Esophagus muscularis mucosa (tissue), 4 donors: ENCODE data around the gene MAPK8IP2.

Experiments used
- EP300 ChIP-seq: sonication (generic); formaldehyde crosslinking; IDR thresholded peaks from one replicate; pipeline ENCODE4 v1.6.1; 2017; ENCODE audit warnings: antibody characterized with exemption
- POLR2A ChIP-seq: fragments of 450-650 bp; IDR thresholded peaks from one replicate; pipeline ENCODE4 v1.6.1; 2017; ENCODE audit warnings: antibody characterized with exemption, moderate library complexity, mild to moderate bottlenecking, low read depth
- TF ChIP-seq, protein P1 (sequence below), 3 experiments: fragments of 200-600 bp in 2 of 3; fragments of 450-650 bp in 1 of 3; sonication (generic) in 2 of 3; IDR thresholded peaks; one replicate each; pipeline ENCODE4 v1.5.1; 2017 to 2019; ENCODE audit warnings: antibody characterized with exemption in 3 of 3, mild to moderate bottlenecking in 2 of 3, moderate library complexity in 1 of 3

DNA sequence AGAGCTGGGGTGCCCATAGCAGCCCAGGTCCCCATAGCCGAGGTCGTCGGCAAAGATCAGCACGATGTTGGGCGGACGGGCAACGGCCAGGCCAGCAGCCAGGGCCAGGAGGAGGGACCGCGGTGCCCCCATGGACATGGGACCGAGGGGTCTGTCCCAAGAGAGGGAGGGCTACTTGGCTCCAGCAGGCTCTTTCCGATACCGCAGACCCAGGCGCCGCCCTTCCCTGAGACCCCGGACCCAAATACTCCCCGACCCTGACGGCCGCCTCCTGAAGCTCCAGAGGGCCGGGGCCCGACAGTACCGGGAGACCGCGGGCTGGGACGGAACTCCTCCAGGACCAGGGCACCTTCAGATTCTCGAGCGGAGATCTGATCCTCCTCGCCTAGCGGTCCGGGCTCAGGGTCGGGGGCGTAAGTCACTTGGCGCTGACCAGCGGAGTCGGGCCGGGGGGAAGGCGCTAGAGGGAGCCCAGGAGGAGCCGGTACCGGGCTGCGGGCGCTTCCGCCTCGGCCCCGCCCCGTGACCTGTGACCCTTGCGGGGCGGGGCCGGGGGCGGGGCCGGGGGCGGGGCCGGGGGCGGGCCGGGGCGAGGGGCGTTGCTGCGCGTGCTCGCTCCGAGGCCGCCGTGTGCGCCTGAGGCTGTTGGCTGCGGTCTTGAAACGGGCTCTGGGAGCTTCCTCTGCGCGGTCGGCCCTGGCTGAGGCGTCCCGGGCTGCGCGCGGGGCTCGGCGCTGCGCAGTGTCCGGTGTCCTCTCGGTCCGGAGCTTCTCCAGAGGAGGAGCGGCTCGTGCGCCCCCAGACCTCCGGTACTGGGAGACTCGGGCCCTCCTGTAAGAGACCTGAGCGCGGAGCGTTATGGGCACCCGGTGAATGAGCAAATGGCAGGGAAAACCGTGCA, 27.3 kb downstream of the MAPK8IP2 start, which contains the start of gene ARSA:
- TF ChIP-seq, protein P1, sequence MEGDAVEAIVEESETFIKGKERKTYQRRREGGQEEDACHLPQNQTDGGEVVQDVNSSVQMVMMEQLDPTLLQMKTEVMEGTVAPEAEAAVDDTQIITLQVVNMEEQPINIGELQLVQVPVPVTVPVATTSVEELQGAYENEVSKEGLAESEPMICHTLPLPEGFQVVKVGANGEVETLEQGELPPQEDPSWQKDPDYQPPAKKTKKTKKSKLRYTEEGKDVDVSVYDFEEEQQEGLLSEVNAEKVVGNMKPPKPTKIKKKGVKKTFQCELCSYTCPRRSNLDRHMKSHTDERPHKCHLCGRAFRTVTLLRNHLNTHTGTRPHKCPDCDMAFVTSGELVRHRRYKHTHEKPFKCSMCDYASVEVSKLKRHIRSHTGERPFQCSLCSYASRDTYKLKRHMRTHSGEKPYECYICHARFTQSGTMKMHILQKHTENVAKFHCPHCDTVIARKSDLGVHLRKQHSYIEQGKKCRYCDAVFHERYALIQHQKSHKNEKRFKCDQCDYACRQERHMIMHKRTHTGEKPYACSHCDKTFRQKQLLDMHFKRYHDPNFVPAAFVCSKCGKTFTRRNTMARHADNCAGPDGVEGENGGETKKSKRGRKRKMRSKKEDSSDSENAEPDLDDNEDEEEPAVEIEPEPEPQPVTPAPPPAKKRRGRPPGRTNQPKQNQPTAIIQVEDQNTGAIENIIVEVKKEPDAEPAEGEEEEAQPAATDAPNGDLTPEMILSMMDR (IDR thresholded peaks at IDR 0.05) = peak; percentile 37 to 43 (median 39)
- TF ChIP-seq POLR2A (no peak), EP300 (no peak)
